ENCODE data around the gene FKTN.

Gene FKTN

GRCh38 chr9:105646879-105647594 lies 89.1 kb downstream of the FKTN start:
- no peak for TF ChIP-seq CTCF (IDR thresholded peaks at IDR 0.05)

- no peak for TF ChIP-seq CTCF (IDR thresholded peaks at IDR 0.05)
These were observed 89.8 kb downstream of the FKTN start for GRCh38 chr9:105647595-105648349.

DNA sequence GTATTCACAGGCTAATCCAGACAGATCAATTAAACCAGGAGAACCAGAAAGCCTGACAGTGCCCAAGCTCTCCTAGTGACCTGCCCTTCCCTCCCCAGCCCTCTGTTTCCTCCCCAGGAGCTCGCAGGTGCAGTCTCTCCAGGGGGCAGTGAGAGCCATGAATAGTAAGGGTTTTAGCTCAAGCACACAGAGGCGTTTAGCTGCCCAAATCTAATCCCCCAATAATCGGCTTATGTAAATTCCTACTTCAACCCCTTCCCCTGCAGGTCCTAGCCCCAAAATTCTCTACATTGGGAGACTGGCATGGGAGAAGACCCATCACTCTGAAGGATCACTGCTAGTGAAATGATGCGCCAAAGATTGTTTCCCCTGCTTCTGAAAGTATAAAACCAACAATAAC lies 93.9 kb downstream of the FKTN start:
- TF ChIP-seq CTCF (IDR thresholded peaks at IDR 0.05), result no peak

GRCh38 chr9:105656131-105656921 lies 98.4 kb downstream of the FKTN start:
- TF ChIP-seq CTCF (IDR thresholded peaks at IDR 0.05), result peak; percentile 36; the same call in 1 of the 2 replicates

GRCh38 chr9:105658351-105658750 lies 100.4 kb downstream of the FKTN start:
- TF ChIP-seq CTCF (IDR thresholded peaks at IDR 0.05), result no peak

DNA sequence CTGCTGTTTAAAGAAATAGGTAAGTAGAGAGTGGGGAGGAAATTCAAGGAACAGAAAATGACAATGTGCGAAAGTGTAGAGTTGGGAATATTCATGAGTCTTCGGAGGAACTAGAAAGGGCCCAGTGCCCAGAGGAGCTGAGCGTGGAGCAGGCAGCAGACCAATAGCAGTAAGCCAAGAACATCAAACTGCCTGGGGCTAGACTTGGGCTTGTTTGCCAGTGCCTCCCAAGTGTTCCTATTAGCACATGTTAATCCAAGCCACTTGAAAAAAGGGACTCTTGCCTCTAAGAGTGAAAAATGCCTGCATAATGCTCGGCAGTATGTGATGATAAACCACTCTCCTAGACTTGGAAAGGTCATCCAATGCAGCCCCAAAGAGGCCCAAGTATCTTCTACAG lies 103.1 kb downstream of the FKTN start:
- TF ChIP-seq CTCF (IDR thresholded peaks at IDR 0.05), result no peak
